Measurements from ENCODE around the gene C2. TPM values are rescaled to one million over a fixed set of nuclear protein-coding genes. Genes with fewer than 3 reads are reported as not detected.

C2 gene
- polyA plus RNA-seq, 1 of the 3 experiments (the other 2 are of a cell fraction), result 0.43 TPM

- ChIA-PET POLR2A (no interaction called here), CTCF (interaction anchor here (1.1 kb wide), 1 partner anchor 17 kb away, joined by 3 read pairs; no protein-coding TSS in a partner anchor)
- TF ChIP-seq NFIC (IDR thresholded peaks at IDR 0.05; ENCODE audit: borderline replicate concordance), result no peak
- no peak for TF ChIP-seq RXRA (IDR thresholded peaks at IDR 0.05; ENCODE audit: borderline replicate concordance, low read depth)
- no peak for TF ChIP-seq JUND (IDR thresholded peaks at IDR 0.05)
- TF ChIP-seq, protein P1, sequence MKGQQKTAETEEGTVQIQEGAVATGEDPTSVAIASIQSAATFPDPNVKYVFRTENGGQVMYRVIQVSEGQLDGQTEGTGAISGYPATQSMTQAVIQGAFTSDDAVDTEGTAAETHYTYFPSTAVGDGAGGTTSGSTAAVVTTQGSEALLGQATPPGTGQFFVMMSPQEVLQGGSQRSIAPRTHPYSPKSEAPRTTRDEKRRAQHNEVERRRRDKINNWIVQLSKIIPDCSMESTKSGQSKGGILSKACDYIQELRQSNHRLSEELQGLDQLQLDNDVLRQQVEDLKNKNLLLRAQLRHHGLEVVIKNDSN (IDR thresholded peaks at IDR 0.05; ENCODE audit: borderline replicate concordance, low read depth), result no peak
- TF ChIP-seq FOXM1 (IDR thresholded peaks at IDR 0.05; ENCODE audit: low read depth), result no peak
- TF ChIP-seq GABPA (IDR thresholded peaks at IDR 0.05; ENCODE audit: low read depth), result no peak
- no peak for TF ChIP-seq RAD21 (IDR thresholded peaks at IDR 0.05; ENCODE audit: low read length)
- H2AFZ ChIP-seq (ENCODE audit: low read depth), result no peak overlapping the region
- no peaks in the 10 kb centered on the region for H3K36me3 ChIP-seq (replicated peaks in 1 of 2; ENCODE audit: control insufficient read depth in 1 of 2, insufficient read depth in 2 of 2, low read length in 1 of 2)
- H3K4me3 ChIP-seq (ENCODE audit: low read depth in 2 of 2, low read length in 1 of 2), result no peak overlapping the region
- no peak overlapping the region for H3K27ac ChIP-seq (ENCODE audit: low read depth in 2 of 2, low read length in 1 of 2)
- H3K9ac ChIP-seq, result no peak overlapping the region
- H3K4me2 ChIP-seq, result no peak overlapping the region
- no peaks in the 10 kb centered on the region for H3K9me3 ChIP-seq
- WGBS (ENCODE audit: low lambda C conversion rate), result 68% methylated on average over 11 of the region's 11 CpGs
- no peaks in the 10 kb centered on the region for H3K79me2 ChIP-seq (ENCODE audit: insufficient read depth)
- no peaks in the 10 kb centered on the region for H3K9me2 ChIP-seq
- no peak for DNase-seq
- H3K27me3 ChIP-seq (ENCODE audit: insufficient read depth), result no peaks in the 10 kb centered on the region; the same call in 1 of the 2 replicates
- H4K20me1 ChIP-seq (ENCODE audit: insufficient read depth), result no peaks in the 10 kb centered on the region
- H3K4me1 ChIP-seq (ENCODE audit: control insufficient read depth in 1 of 2, insufficient read depth in 2 of 2, low read depth in 1 of 2, low read length in 1 of 2), result no peaks in the 10 kb centered on the region
- H3F3A ChIP-seq (replicated peaks; ENCODE audit: insufficient read depth), result no peaks in the 10 kb centered on the region
These were observed 550 bp downstream of the C2 start for GRCh38 chr6:31927863-31928671.

- Histone ChIP-seq H2AFZ (ENCODE audit: low read depth) (no peak overlapping the region), H3K27me3 (ENCODE audit: insufficient read depth) (no peaks in the 10 kb centered on the region; the same call in 1 of the 2 replicates), H3K4me3 (ENCODE audit: low read depth in 2 of 2, low read length in 1 of 2) (no peak overlapping the region), H3K9me2 (no peaks in the 10 kb centered on the region), H3K9me3 (no peaks in the 10 kb centered on the region), H3K4me2 (no peak overlapping the region), H3K4me1 (ENCODE audit: control insufficient read depth in 1 of 2, insufficient read depth in 2 of 2, low read depth in 1 of 2, low read length in 1 of 2) (no peaks in the 10 kb centered on the region), H3K36me3 (replicated peaks in 1 of 2; ENCODE audit: control insufficient read depth in 1 of 2, insufficient read depth in 2 of 2, low read length in 1 of 2) (no peaks in the 10 kb centered on the region), H4K20me1 (ENCODE audit: insufficient read depth) (no peaks in the 10 kb centered on the region), H3K9ac (no peak overlapping the region), H3K27ac (ENCODE audit: low read depth in 2 of 2, low read length in 1 of 2) (no peak overlapping the region), H3F3A (replicated peaks; ENCODE audit: insufficient read depth) (no peaks in the 10 kb centered on the region), H3K79me2 (ENCODE audit: insufficient read depth) (no peaks in the 10 kb centered on the region)
- DNase-seq, result no peak
- POLR2A ChIA-PET, result no interaction called here
- CTCF ChIA-PET, result interaction anchor here (1.1 kb wide), 1 partner anchor 18 kb away, joined by 3 read pairs; no protein-coding TSS in a partner anchor
- WGBS (ENCODE audit: low lambda C conversion rate), result 81% methylated on average over 9 of the region's 9 CpGs
- TF ChIP-seq CTCF (IDR thresholded peaks at IDR 0.05) (no peak), SMC3 (IDR thresholded peaks at IDR 0.05; ENCODE audit: low read depth, low read length) (no peak), GABPA (IDR thresholded peaks at IDR 0.05; ENCODE audit: low read depth) (no peak), MAX (IDR thresholded peaks at IDR 0.05; ENCODE audit: low read depth) (no peak), TCF12 (IDR thresholded peaks at IDR 0.05) (no peak), RCOR1 (IDR thresholded peaks at IDR 0.05; ENCODE audit: low read length) (no peak), FOSL2 (IDR thresholded peaks at IDR 0.05; ENCODE audit: borderline replicate concordance, low read depth) (no peak), EP300 (IDR thresholded peaks at IDR 0.05; ENCODE audit: borderline replicate concordance in 1 of 2, low read depth in 1 of 2, low read length in 1 of 2) (no peak), CHD2 (IDR thresholded peaks at IDR 0.05; ENCODE audit: low read length, partially characterized antibody) (no peak), REST (IDR thresholded peaks at IDR 0.05; ENCODE audit: low read depth, low read length) (no peak), POLR2AphosphoS5 (IDR thresholded peaks at IDR 0.05; ENCODE audit: low read depth, low read length) (no peak)
- TF ChIP-seq, protein P2, sequence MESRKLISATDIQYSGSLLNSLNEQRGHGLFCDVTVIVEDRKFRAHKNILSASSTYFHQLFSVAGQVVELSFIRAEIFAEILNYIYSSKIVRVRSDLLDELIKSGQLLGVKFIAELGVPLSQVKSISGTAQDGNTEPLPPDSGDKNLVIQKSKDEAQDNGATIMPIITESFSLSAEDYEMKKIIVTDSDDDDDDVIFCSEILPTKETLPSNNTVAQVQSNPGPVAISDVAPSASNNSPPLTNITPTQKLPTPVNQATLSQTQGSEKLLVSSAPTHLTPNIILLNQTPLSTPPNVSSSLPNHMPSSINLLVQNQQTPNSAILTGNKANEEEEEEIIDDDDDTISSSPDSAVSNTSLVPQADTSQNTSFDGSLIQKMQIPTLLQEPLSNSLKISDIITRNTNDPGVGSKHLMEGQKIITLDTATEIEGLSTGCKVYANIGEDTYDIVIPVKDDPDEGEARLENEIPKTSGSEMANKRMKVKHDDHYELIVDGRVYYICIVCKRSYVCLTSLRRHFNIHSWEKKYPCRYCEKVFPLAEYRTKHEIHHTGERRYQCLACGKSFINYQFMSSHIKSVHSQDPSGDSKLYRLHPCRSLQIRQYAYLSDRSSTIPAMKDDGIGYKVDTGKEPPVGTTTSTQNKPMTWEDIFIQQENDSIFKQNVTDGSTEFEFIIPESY (IDR thresholded peaks at IDR 0.05; ENCODE audit: borderline replicate concordance, low read depth), result no peak
These were observed 1.1 kb downstream of the C2 start for GRCh38 chr6:31928672-31928939.

Measured in SK-N-SH (cell line).